HEK293 (cell line): ENCODE measurements around the gene TLCD3B.
A peak's percentile ranks its signal among the peaks of the same experiment; 100 is the strongest.

Source experiments
- CTCF ChIA-PET: fragments of 350-600 bp; formaldehyde crosslinking; extraction: SDS; loops from one replicate; lab custom pipeline; 2021; ENCODE audit warnings: antibody characterized with exemption; lab: Yijun Ruan, JAX
- POLR2A ChIA-PET: fragments of 300-600 bp; formaldehyde crosslinking; extraction: SDS; loops from one replicate; lab custom pipeline; 2020; ENCODE audit warnings: antibody characterized with exemption, inconsistent platforms; lab: Yijun Ruan, JAX
- H3K27ac ChIP-seq: fragments of 200-500 bp; sonication (Bioruptor generic); 2 replicates; pipeline ENCODE4 v1.5.1; 2014; ENCODE audit warnings: low read depth, low read length, control low read depth, inconsistent platforms; ENCODE audit errors: extremely low read depth
- H3K36me3 ChIP-seq, 2 experiments: fragments of 200-500 bp in 1 of 2; sonication (Bioruptor generic) in 1 of 2; 1 replicate in 1 of 2; 2 replicates in 1 of 2; pipeline ENCODE4 v1.5.1; 2014 to 2017; ENCODE audit warnings: inconsistent platforms in 2 of 2, low read length in 2 of 2; ENCODE audit not compliant: control insufficient read depth in 2 of 2, insufficient read depth in 1 of 2
- H3K4me1 ChIP-seq: fragments of 200-500 bp; sonication (Bioruptor generic); 2 replicates; pipeline ENCODE4 v1.5.1; 2014; ENCODE audit warnings: mild to moderate bottlenecking, low read length, inconsistent platforms; ENCODE audit not compliant: control insufficient read depth, insufficient read depth
- H3K4me3 ChIP-seq: 2 replicates; pipeline ENCODE4 v1.5.1; 2011; ENCODE audit warnings: low read depth, mild to moderate bottlenecking, control low read depth, low read length, moderate library complexity
- H3K9me3 ChIP-seq: fragments of 200-500 bp; sonication (Bioruptor generic); 2 replicates; pipeline ENCODE4 v1.5.1; 2014; ENCODE audit warnings: low read depth, low read length, inconsistent platforms; ENCODE audit not compliant: control insufficient read depth, insufficient read depth
- BCL11B ChIP-seq: fragments of 450-650 bp; formaldehyde crosslinking; IDR thresholded peaks from 2 replicates; pipeline ENCODE4 v1.5.1; 2016; ENCODE audit warnings: low read depth, missing biosample characterization, missing genetic modification characterization
- IKZF3 ChIP-seq: fragments of 450-650 bp; IDR thresholded peaks from 2 replicates; pipeline ENCODE4 v1.5.0; 2018; ENCODE audit warnings: missing biosample characterization, mild to moderate bottlenecking, missing genetic modification characterization, moderate library complexity
- KLF1 ChIP-seq: fragments of 450-650 bp; formaldehyde crosslinking; IDR thresholded peaks from 2 replicates; pipeline ENCODE4 v1.5.1; 2016; ENCODE audit warnings: missing biosample characterization, missing genetic modification characterization
- KLF16 ChIP-seq: fragments of 450-650 bp; formaldehyde crosslinking; IDR thresholded peaks from 2 replicates; pipeline ENCODE4 v1.5.1; 2017; ENCODE audit warnings: missing biosample characterization, missing genetic modification characterization
- KLF8 ChIP-seq: fragments of 450-650 bp; formaldehyde crosslinking; IDR thresholded peaks from 2 replicates; pipeline ENCODE4 v1.5.1; 2016; ENCODE audit warnings: missing biosample characterization, missing genetic modification characterization
- PRDM10 ChIP-seq: fragments of 450-650 bp; formaldehyde crosslinking; IDR thresholded peaks from 2 replicates; pipeline ENCODE4 v1.5.1; 2016; ENCODE audit warnings: missing biosample characterization, missing genetic modification characterization
- SCRT1 ChIP-seq: fragments of 450-650 bp; formaldehyde crosslinking; IDR thresholded peaks from 2 replicates; pipeline ENCODE4 v1.5.1; 2016; ENCODE audit warnings: missing biosample characterization, missing genetic modification characterization, borderline replicate concordance
- WT1 ChIP-seq: fragments of 450-650 bp; formaldehyde crosslinking; IDR thresholded peaks from 2 replicates; pipeline ENCODE4 v1.5.1; 2016; ENCODE audit warnings: missing biosample characterization, missing genetic modification characterization
- ZBTB21 ChIP-seq: fragments of 450-650 bp; formaldehyde crosslinking; IDR thresholded peaks from 2 replicates; pipeline ENCODE4 v1.5.1; 2017; ENCODE audit warnings: missing biosample characterization, missing genetic modification characterization
- ZFP3 ChIP-seq: fragments of 450-650 bp; formaldehyde crosslinking; IDR thresholded peaks from 2 replicates; pipeline ENCODE4 v1.5.1; 2016; ENCODE audit warnings: low read depth, missing biosample characterization, missing genetic modification characterization
- ZIC2 ChIP-seq: fragments of 450-650 bp; formaldehyde crosslinking; IDR thresholded peaks from 2 replicates; pipeline ENCODE4 v1.5.1; 2016; ENCODE audit warnings: missing biosample characterization, missing genetic modification characterization
- ZNF121 ChIP-seq: fragments of 450-650 bp; formaldehyde crosslinking; IDR thresholded peaks from 2 replicates; pipeline ENCODE4 v1.5.1; 2016; ENCODE audit warnings: missing biosample characterization, missing genetic modification characterization
- ZNF140 ChIP-seq: fragments of 450-650 bp; formaldehyde crosslinking; IDR thresholded peaks from 2 replicates; pipeline ENCODE4 v1.5.1; 2016; ENCODE audit warnings: missing biosample characterization, missing genetic modification characterization
- ZNF169 ChIP-seq: fragments of 450-650 bp; formaldehyde crosslinking; IDR thresholded peaks from 2 replicates; pipeline ENCODE4 v1.5.1; 2016; ENCODE audit warnings: missing biosample characterization, missing genetic modification characterization
- ZNF174 ChIP-seq: fragments of 450-650 bp; formaldehyde crosslinking; IDR thresholded peaks from 2 replicates; pipeline ENCODE4 v1.5.0; 2017; ENCODE audit warnings: missing biosample characterization, mild to moderate bottlenecking, missing genetic modification characterization
- ZNF223 ChIP-seq: fragments of 450-650 bp; formaldehyde crosslinking; IDR thresholded peaks from 2 replicates; pipeline ENCODE4 v1.5.1; 2016; ENCODE audit warnings: missing biosample characterization, missing genetic modification characterization
- ZNF23 ChIP-seq: fragments of 450-650 bp; formaldehyde crosslinking; IDR thresholded peaks from 2 replicates; pipeline ENCODE4 v1.5.1; 2016; ENCODE audit warnings: missing biosample characterization, missing genetic modification characterization, borderline replicate concordance
- ZNF24 ChIP-seq: fragments of 450-650 bp; formaldehyde crosslinking; IDR thresholded peaks from 2 replicates; pipeline ENCODE4 v1.5.1; 2016; ENCODE audit warnings: missing biosample characterization, missing genetic modification characterization
- ZNF341 ChIP-seq: fragments of 450-650 bp; formaldehyde crosslinking; IDR thresholded peaks from 2 replicates; pipeline ENCODE4; 2016; ENCODE audit warnings: low read depth, missing biosample characterization, missing genetic modification characterization
- ZNF48 ChIP-seq: fragments of 450-650 bp; formaldehyde crosslinking; IDR thresholded peaks from 2 replicates; pipeline ENCODE4 v1.5.1; 2016; ENCODE audit warnings: missing biosample characterization, missing genetic modification characterization
- ZNF501 ChIP-seq: fragments of 450-650 bp; formaldehyde crosslinking; IDR thresholded peaks from 2 replicates; pipeline ENCODE4 v1.5.1; 2016; ENCODE audit warnings: missing biosample characterization, missing genetic modification characterization
- ZNF514 ChIP-seq: fragments of 450-650 bp; formaldehyde crosslinking; IDR thresholded peaks from 2 replicates; pipeline ENCODE4 v1.5.1; 2016; ENCODE audit warnings: missing biosample characterization, missing genetic modification characterization
- ZNF596 ChIP-seq: fragments of 450-650 bp; IDR thresholded peaks from 2 replicates; pipeline ENCODE4 v1.5.0; 2018; ENCODE audit warnings: missing biosample characterization, mild to moderate bottlenecking, missing genetic modification characterization, moderate library complexity
- ZNF610 ChIP-seq: fragments of 450-650 bp; formaldehyde crosslinking; IDR thresholded peaks from 2 replicates; pipeline ENCODE4 v1.5.1; 2016; ENCODE audit warnings: missing biosample characterization, missing genetic modification characterization, borderline replicate concordance
- ZNF843 ChIP-seq: fragments of 450-650 bp; formaldehyde crosslinking; IDR thresholded peaks from 2 replicates; pipeline ENCODE4 v1.5.1; 2016; ENCODE audit warnings: missing biosample characterization, missing genetic modification characterization
- TF ChIP-seq, protein P1 (sequence below): fragments of 450-650 bp; formaldehyde crosslinking; IDR thresholded peaks from 2 replicates; pipeline ENCODE4 v1.5.1; 2016; ENCODE audit warnings: missing biosample characterization, missing genetic modification characterization

The TLCD3B gene

DNA sequence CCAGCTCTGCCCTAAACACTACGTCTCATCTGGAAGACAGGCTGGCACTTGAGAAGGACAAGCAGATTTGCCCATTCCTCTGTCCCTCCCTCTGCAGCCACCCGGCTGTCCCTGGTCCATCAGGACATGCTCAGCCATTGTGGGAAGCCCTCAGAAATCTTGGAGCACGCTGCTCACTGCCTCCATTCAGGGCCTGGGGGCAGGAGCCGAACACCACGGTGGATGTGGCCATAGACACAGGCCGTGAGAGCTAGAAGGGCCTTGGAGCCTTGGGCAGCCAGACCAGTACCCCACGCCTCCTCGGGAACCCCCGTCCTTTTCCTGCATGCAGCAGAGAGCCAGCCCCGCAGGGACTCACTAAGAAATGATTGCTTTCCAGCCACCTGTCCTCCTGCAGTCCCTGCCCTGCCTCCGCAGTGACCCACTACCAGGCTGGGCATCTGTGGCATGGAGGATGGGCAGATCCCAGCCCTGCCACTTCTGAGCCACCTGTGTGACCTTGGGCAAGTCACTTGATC is 23.6 kb downstream of the TLCD3B start:
- Histone ChIP-seq H3K4me1 (no peaks in the 10 kb centered on the region), H3K36me3 (peaks cover 0 to 39% of the 10 kb centered on the region in 2 experiments; a peak in 1 of 3 replicates), H3K9me3 (no peaks in the 10 kb centered on the region)
- TF ChIP-seq ZBTB21 (tag by site-specific recombination) (no peak), ZFP3 (no peak), KLF16 (tag by site-specific recombination) (no peak), ZNF341 (tag by site-specific recombination) (0 out of 2 replicates have a peak, but pooled peaks have one; percentile 15), KLF8 (tag by site-specific recombination) (no peak), ZNF48 (tag by site-specific recombination) (no peak), SCRT1 (tag by site-specific recombination) (no peak), ZNF121 (no peak), ZNF501 (tag by site-specific recombination) (no peak), ZNF596 (tag by site-specific recombination) (no peak)
- TF ChIP-seq, protein P1, sequence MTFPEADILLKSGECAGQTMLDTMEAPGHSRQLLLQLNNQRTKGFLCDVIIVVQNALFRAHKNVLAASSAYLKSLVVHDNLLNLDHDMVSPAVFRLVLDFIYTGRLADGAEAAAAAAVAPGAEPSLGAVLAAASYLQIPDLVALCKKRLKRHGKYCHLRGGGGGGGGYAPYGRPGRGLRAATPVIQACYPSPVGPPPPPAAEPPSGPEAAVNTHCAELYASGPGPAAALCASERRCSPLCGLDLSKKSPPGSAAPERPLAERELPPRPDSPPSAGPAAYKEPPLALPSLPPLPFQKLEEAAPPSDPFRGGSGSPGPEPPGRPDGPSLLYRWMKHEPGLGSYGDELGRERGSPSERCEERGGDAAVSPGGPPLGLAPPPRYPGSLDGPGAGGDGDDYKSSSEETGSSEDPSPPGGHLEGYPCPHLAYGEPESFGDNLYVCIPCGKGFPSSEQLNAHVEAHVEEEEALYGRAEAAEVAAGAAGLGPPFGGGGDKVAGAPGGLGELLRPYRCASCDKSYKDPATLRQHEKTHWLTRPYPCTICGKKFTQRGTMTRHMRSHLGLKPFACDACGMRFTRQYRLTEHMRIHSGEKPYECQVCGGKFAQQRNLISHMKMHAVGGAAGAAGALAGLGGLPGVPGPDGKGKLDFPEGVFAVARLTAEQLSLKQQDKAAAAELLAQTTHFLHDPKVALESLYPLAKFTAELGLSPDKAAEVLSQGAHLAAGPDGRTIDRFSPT (tag by site-specific recombination) = peak; percentile 29; the same call in 1 of the 2 replicates
- TF ChIP-seq, all 188 proteins: peak for 2
- Histone ChIP-seq H3K27ac (no peak overlapping the region), H3K4me3 (no peak overlapping the region)
- ChIA-PET CTCF (interaction anchor here (1.1 to 2.1 kb wide), 4 partner anchors 11 to 48 kb away, joined by 3 to 12 read pairs (median 3); partner anchors contain the start of gene INO80E), POLR2A (interaction anchor here (1.0 to 1.5 kb wide), 2 partner anchors 14 to 61 kb away, joined by 3 to 4 read pairs; no protein-coding TSS in a partner anchor)

DNA sequence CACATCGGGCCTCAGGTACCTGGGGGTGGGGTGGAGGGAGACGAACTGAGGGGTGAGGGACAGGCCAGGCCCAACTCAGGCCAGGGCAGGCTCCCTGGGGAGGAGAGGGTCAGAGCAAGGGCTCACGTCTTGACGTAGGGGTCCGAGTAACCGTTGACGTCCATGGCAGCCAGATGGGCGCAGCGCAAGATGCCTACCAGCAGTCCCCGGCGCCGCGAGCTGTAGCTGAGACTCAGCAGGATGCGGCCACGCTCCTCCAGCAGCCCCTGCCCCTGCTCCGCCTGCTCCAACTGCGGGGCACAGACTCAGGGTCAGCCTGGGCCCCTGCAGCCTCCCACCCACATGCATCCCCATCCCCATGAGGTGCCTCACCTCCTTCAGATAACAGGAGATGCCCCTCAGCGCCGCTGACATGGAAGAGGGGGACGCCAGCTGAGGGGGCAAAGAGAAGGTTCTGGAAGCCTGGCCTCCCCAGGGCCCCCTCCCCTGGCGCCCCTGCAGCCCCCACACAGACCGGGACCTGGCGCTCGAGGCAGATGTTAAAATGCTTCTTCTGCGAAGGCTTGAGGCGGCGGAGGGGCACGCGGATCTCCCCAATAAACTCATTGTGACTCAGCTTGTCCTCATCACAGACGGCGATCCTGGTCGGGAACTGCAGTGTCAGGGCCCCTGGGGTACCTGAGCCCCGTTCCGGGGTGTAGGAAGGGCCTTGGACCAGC is 24.3 kb downstream of the TLCD3B start:
- Histone ChIP-seq H3K36me3 (peaks cover 0 to 45% of the 10 kb centered on the region in 2 experiments; a peak in 1 of 3 replicates), H3K27ac (no peak overlapping the region), H3K4me1 (no peaks in the 10 kb centered on the region), H3K4me3 (no peak overlapping the region), H3K9me3 (no peaks in the 10 kb centered on the region)
- 0 out of 2 replicates have a peak, but pooled peaks have one; percentile 13 for TF ChIP-seq IKZF3 (tag by site-specific recombination)
- no peak for TF ChIP-seq ZNF23 (tag by site-specific recombination)
- CTCF ChIA-PET = interaction anchor here (1.1 to 2.1 kb wide), 5 partner anchors 10 to 98 kb away, joined by 3 to 12 read pairs (median 4); partner anchors contain the start of gene INO80E
- POLR2A ChIA-PET = interaction anchor here (1.0 to 1.7 kb wide), 3 partner anchors 34 to 107 kb away, joined by 3 to 7 read pairs (median 4); no protein-coding TSS in a partner anchor

DNA sequence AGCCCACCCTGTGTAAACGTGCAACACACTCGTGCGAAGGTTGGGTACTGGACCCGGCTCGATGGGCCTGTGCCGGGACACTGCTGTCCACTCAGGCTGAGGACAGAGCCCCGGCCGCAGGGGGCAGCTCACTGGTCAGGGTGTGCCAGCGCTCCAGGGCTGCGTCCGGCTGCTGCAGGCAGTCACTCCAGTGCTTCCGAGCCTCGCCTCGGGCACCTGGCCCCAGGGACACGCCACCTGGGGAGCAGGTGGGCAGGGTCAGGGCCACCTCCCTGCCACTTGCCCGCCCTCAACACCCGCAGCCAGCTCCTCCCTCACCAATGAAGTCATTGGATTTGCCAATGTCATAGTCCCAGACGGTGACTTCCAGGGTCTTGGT is 25.0 kb downstream of the TLCD3B start:
- Histone ChIP-seq H3K9me3 (no peaks in the 10 kb centered on the region), H3K36me3 (peaks cover 0 to 52% of the 10 kb centered on the region in 2 experiments; a peak in 1 of 3 replicates), H3K27ac (no peak overlapping the region), H3K4me1 (no peaks in the 10 kb centered on the region), H3K4me3 (no peak overlapping the region)
- ChIA-PET CTCF (interaction anchor here (0.5 to 2.1 kb wide), 9 partner anchors 9 to 257 kb away, joined by 3 to 12 read pairs (median 4); partner anchors contain the start of gene INO80E), POLR2A (interaction anchor here (0.6 to 2.0 kb wide), 5 partner anchors 10 to 106 kb away, joined by 3 to 9 read pairs (median 7); no protein-coding TSS in a partner anchor)
- TF ChIP-seq WT1 (no peak), BCL11B (tag by site-specific recombination) (0 out of 2 replicates have a peak, but pooled peaks have one; percentile 57), ZNF169 (no peak), ZNF223 (tag by site-specific recombination) (no peak), ZNF24 (no peak), ZNF514 (no peak), ZNF140 (no peak), ZNF610 (tag by site-specific recombination) (no peak), KLF1 (tag by site-specific recombination) (0 out of 2 replicates have a peak, but pooled peaks have one; percentile 26), ZIC2 (tag by site-specific recombination) (no peak), PRDM10 (tag by site-specific recombination) (no peak), ZNF341 (tag by site-specific recombination) (no peak), ZNF843 (no peak), ZNF174 (tag by site-specific recombination) (no peak)
